ENCODE data around the gene GLYAT.

- TF ChIP-seq CTCF (IDR thresholded peaks at IDR 0.05; ENCODE audit: borderline replicate concordance, extremely low read depth, low read length, poor library complexity, severe bottlenecking) (no peak), EZH2 (IDR thresholded peaks at IDR 0.05; ENCODE audit: borderline replicate concordance, low read depth, low read length, severe bottlenecking) (no peak)
These were observed 25.7 kb upstream of the GLYAT start for GRCh38 chr11:58757439-58757838.
